WTC11 (cell line): ENCODE results near the gene CEP170B. TPM values are rescaled to one million over a fixed set of nuclear protein-coding genes. Genes with fewer than 3 reads are reported as not detected.

Experiments used
- ATAC-seq: fragments of 200-7000 bp; cut with Tn5 transposase; 2 replicates; pipeline ENCODE4 v1.10.0; 2021; ENCODE audit warnings: mild to moderate bottlenecking, moderate library complexity
- CTCF ChIA-PET: fragments of 300-600 bp; sonication (Branson Sonifier 250); formaldehyde crosslinking; loops from one replicate; lab custom pipeline; 2021; ENCODE audit warnings: antibody characterized with exemption; lab: Charles Lee
- POLR2A ChIA-PET: fragments of 350-600 bp; sonication (Branson Sonifier 250); formaldehyde crosslinking; loops from one replicate; lab custom pipeline; 2021; ENCODE audit warnings: antibody characterized with exemption; lab: Charles Lee
- DNase-seq: peaks from one replicate; pipeline ENCODE4 v3.0.0; 2021; ENCODE audit warnings: low spot score
- H3K27ac Mint-ChIP-seq: 2 replicates; pipeline ENCODE4 v1.8.0; 2021; ENCODE audit warnings: mixed read lengths
- H3K27me3 Mint-ChIP-seq: 2 replicates; pipeline ENCODE4 v1.8.0; 2021; ENCODE audit warnings: low read depth, mild to moderate bottlenecking, moderate library complexity, mixed read lengths
- H3K36me3 Mint-ChIP-seq: 2 replicates; pipeline ENCODE4 v1.8.0; 2021; ENCODE audit warnings: mixed read lengths
- H3K4me1 Mint-ChIP-seq: 2 replicates; pipeline ENCODE4 v1.8.0; 2022; ENCODE audit warnings: mixed read lengths
- H3K4me3 Mint-ChIP-seq: 2 replicates; pipeline ENCODE4 v1.8.0; 2021; ENCODE audit warnings: mild to moderate bottlenecking, moderate library complexity, mixed read lengths
- H3K9me3 Mint-ChIP-seq: 2 replicates; pipeline ENCODE4 v1.8.0; 2021; ENCODE audit warnings: mixed read lengths
- ESRRA ChIP-seq: sonication (generic); formaldehyde crosslinking; IDR thresholded peaks from 2 replicates; pipeline ENCODE4 v1.8.1; 2022; ENCODE audit warnings: mild to moderate bottlenecking, missing genetic modification reagents, borderline replicate concordance
- JAZF1 ChIP-seq: fragments of 250-450 bp; sonication (Bioruptor Pico); IDR thresholded peaks from 2 replicates; pipeline ENCODE4 v1.9.0; 2021; ENCODE audit warnings: moderate library complexity, mild to moderate bottlenecking, inconsistent platforms
- NR2C2 ChIP-seq: sonication (generic); formaldehyde crosslinking; IDR thresholded peaks from 2 replicates; pipeline ENCODE4 v1.8.0; 2022; ENCODE audit warnings: mild to moderate bottlenecking, missing genetic modification reagents
- PREB ChIP-seq: sonication (generic); formaldehyde crosslinking; IDR thresholded peaks from 2 replicates; pipeline ENCODE4 v1.8.1; 2022; ENCODE audit warnings: mild to moderate bottlenecking, missing genetic modification reagents, moderate library complexity, borderline replicate concordance
- RELA ChIP-seq: sonication (generic); formaldehyde crosslinking; IDR thresholded peaks from 2 replicates; pipeline ENCODE4 v1.8.1; 2022; ENCODE audit warnings: missing genetic modification reagents, mild to moderate bottlenecking, borderline replicate concordance
- SMAD3 ChIP-seq: sonication (generic); formaldehyde crosslinking; IDR thresholded peaks from 2 replicates; pipeline ENCODE4 v1.8.0; 2022; ENCODE audit warnings: missing genetic modification reagents, mild to moderate bottlenecking, borderline replicate concordance
- TP53 ChIP-seq: sonication (generic); formaldehyde crosslinking; IDR thresholded peaks from 2 replicates; pipeline ENCODE4 v1.8.1; 2023; ENCODE audit warnings: mild to moderate bottlenecking, missing genetic modification reagents
- ZNF281 ChIP-seq: sonication (generic); formaldehyde crosslinking; IDR thresholded peaks from 2 replicates; pipeline ENCODE4 v1.8.0; 2023; ENCODE audit warnings: mild to moderate bottlenecking, missing genetic modification reagents
- ZNF416 ChIP-seq: fragments of 250-450 bp; sonication (Bioruptor Pico); IDR thresholded peaks from 2 replicates; pipeline ENCODE4 v1.9.0; 2021; ENCODE audit warnings: mild to moderate bottlenecking, inconsistent platforms
- ZNF532 ChIP-seq: fragments of 250-450 bp; sonication (Bioruptor Pico); IDR thresholded peaks from 2 replicates; pipeline ENCODE4 v1.9.0; 2021; ENCODE audit warnings: mild to moderate bottlenecking, borderline replicate concordance
- ZNF671 ChIP-seq: fragments of 250-450 bp; sonication (Bioruptor Pico); IDR thresholded peaks from 2 replicates; pipeline ENCODE4 v1.8.0; 2021; ENCODE audit warnings: mild to moderate bottlenecking
- total RNA-seq: library from RNA; stranded (reverse); gene quantifications from 3 replicates; pipeline ENCODE4 v1.2.3, GENCODE V29; 2021
- TF ChIP-seq, protein P1 (sequence below): sonication (generic); formaldehyde crosslinking; IDR thresholded peaks from 2 replicates; pipeline ENCODE4 v1.8.0; 2022; ENCODE audit warnings: mild to moderate bottlenecking, missing genetic modification reagents

CEP170B gene
- total RNA-seq, 1 experiment from 2014 or later: 47.0 TPM

DNA sequence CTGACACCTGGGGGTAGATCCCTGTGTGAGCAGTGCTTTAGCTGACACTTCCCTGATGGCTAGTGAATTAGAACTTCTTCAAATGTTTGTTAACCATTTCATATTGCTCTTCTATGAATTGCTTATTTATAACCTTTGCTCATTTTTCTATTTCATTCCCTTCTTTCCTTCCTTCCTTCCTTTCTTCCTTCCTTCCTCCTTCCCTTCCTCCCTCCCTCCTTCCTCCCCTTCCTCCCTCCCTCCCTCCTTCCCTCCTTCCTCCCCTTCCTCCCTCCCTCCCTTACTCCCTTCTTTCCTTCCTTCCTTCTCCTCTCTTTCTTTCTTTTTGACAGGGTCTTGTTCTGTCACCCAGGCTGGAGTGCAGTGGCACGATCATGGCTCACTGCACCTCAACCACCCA is 23.3 kb upstream of the CEP170B start:
- 0 out of 2 replicates have a peak, but pooled peaks cover under 1% of the 10 kb centered on the region for H3K36me3 Mint-ChIP-seq

GRCh38 chr14:104843006-104843405 is 22.1 kb upstream of the CEP170B start:
- Mint-ChIP-seq H3K27ac (no peak overlapping the region), H3K9me3 (0 out of 2 replicates have a peak, but pooled peaks cover 12% of the 10 kb centered on the region), H3K4me1 (peaks cover 13% of the 10 kb centered on the region), H3K27me3 (peaks cover 81% of the 10 kb centered on the region), H3K4me3 (peak overlapping the region; percentile 75), H3K36me3 (peaks cover 2% of the 10 kb centered on the region)
- ATAC-seq (0 out of 2 replicates have a peak, but pooled peaks have one; percentile 4), DNase-seq (no peak)
- TF ChIP-seq TP53 (CRISPR knock-in tag) (0 out of 2 replicates have a peak, but pooled peaks have one; percentile 49), ZNF281 (CRISPR knock-in tag) (no peak)
- CTCF ChIA-PET: interaction anchor here (0.7 to 8.3 kb wide), 5 partner anchors 11 to 203 kb away, joined by 3 to 68 read pairs (median 8); no protein-coding TSS in a partner anchor
- POLR2A ChIA-PET: interaction anchor here (1.5 to 2.7 kb wide), 2 partner anchors 16 to 21 kb away, joined by 5 to 7 read pairs; no protein-coding TSS in a partner anchor

More for the DNA sequence above, 23.3 kb upstream of the CEP170B start:
- CTCF ChIA-PET: interaction anchor here (8.3 kb wide), 1 partner anchor 14 kb away, joined by 68 read pairs; no protein-coding TSS in a partner anchor
- DNase-seq (no peak), ATAC-seq (no peak)
- H3K4me1 Mint-ChIP-seq: peaks cover 13% of the 10 kb centered on the region
- 0 out of 2 replicates have a peak, but pooled peaks cover 10% of the 10 kb centered on the region for H3K9me3 Mint-ChIP-seq
- H3K4me3 Mint-ChIP-seq: no peak overlapping the region
- peaks cover 85% of the 10 kb centered on the region for H3K27me3 Mint-ChIP-seq
- TF ChIP-seq ZNF671: no peak
- no peak for TF ChIP-seq RELA (CRISPR knock-in tag)
- TF ChIP-seq ESRRA (CRISPR knock-in tag): no peak
- no peak for TF ChIP-seq NR2C2 (CRISPR knock-in tag)
- no peak for TF ChIP-seq JAZF1 (CRISPR knock-in tag)
- no peak for TF ChIP-seq ZNF416 (CRISPR knock-in tag)
- no peak for TF ChIP-seq PREB (CRISPR knock-in tag)
- TF ChIP-seq ZNF532 (CRISPR knock-in tag): no peak
- no peak for TF ChIP-seq SMAD3 (CRISPR knock-in tag)
- TF ChIP-seq, protein P1, sequence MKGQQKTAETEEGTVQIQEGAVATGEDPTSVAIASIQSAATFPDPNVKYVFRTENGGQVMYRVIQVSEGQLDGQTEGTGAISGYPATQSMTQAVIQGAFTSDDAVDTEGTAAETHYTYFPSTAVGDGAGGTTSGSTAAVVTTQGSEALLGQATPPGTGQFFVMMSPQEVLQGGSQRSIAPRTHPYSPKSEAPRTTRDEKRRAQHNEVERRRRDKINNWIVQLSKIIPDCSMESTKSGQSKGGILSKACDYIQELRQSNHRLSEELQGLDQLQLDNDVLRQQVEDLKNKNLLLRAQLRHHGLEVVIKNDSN (CRISPR knock-in tag): no peak
- POLR2A ChIA-PET: no interaction called here
- H3K27ac Mint-ChIP-seq: no peak overlapping the region
